Measurements from ENCODE around the gene C2orf76.
"Not testable (repeated sequence)": the region's sequence is repeated elsewhere in the genome, so short reads cannot be mapped to it uniquely, and the experiment has no call there.

The C2orf76 gene

GRCh38 chr2:119279666-119280065, 87.0 kb downstream of the C2orf76 start:
- no peak overlapping the region for H3K4me3 ChIP-seq (ENCODE audit: low read depth, low read length)
- no peak for DNase-seq (ENCODE audit: low read depth)

GRCh38 chr2:119278946-119279345, 87.7 kb downstream of the C2orf76 start:
- DNase-seq (ENCODE audit: low read depth): no peak
- H3K4me3 ChIP-seq (ENCODE audit: low read depth, low read length): no peak overlapping the region

- H3K4me3 ChIP-seq (ENCODE audit: low read depth, low read length); DNase-seq (ENCODE audit: low read depth): not testable (repeated sequence)
Measured at GRCh38 chr2:119278385-119278784, 88.2 kb downstream of the C2orf76 start.

GRCh38 chr2:119276864-119277263, 89.8 kb downstream of the C2orf76 start:
- no peak for DNase-seq (ENCODE audit: low read depth)
- no peak overlapping the region for H3K4me3 ChIP-seq (ENCODE audit: low read depth, low read length)

GRCh38 chr2:119267604-119268003, 99.0 kb downstream of the C2orf76 start:
- no peak for DNase-seq (ENCODE audit: low read depth)
- no peak overlapping the region for H3K4me3 ChIP-seq (ENCODE audit: low read depth, low read length)

GRCh38 chr2:119266091-119266589, 100.5 kb downstream of the C2orf76 start:
- DNase-seq (ENCODE audit: low read depth): no peak
- H3K4me3 ChIP-seq (ENCODE audit: low read depth, low read length): no peak overlapping the region

GRCh38 chr2:119265693-119266066, 101.0 kb downstream of the C2orf76 start:
- no peak overlapping the region for H3K4me3 ChIP-seq (ENCODE audit: low read depth, low read length)
- DNase-seq (ENCODE audit: low read depth): no peak

- no peak for DNase-seq (ENCODE audit: low read depth)
- no peak overlapping the region for H3K4me3 ChIP-seq (ENCODE audit: low read depth, low read length)
Measured at GRCh38 chr2:119264781-119265692, 101.6 kb downstream of the C2orf76 start.

- no peak for DNase-seq (ENCODE audit: low read depth)
- no peak overlapping the region for H3K4me3 ChIP-seq (ENCODE audit: low read depth, low read length)
Measured at GRCh38 chr2:119263656-119264055, 103.0 kb downstream of the C2orf76 start.

DNA sequence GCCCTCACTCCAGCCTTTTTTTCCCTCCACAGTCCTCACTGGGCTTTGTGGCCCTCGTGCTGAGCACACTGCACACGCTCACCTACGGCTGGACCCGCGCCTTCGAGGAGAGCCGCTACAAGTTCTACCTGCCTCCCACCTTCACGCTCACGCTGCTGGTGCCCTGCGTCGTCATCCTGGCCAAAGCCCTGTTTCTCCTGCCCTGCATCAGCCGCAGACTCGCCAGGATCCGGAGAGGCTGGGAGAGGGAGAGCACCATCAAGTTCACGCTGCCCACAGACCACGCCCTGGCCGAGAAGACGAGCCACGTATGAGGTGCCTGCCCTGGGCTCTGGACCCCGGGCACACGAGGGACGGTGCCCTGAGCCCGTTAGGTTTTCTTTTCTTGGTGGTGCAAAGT, 103.6 kb downstream of the C2orf76 start:
- DNase-seq (ENCODE audit: low read depth): no peak
- no peak overlapping the region for H3K4me3 ChIP-seq (ENCODE audit: low read depth, low read length)

DNA sequence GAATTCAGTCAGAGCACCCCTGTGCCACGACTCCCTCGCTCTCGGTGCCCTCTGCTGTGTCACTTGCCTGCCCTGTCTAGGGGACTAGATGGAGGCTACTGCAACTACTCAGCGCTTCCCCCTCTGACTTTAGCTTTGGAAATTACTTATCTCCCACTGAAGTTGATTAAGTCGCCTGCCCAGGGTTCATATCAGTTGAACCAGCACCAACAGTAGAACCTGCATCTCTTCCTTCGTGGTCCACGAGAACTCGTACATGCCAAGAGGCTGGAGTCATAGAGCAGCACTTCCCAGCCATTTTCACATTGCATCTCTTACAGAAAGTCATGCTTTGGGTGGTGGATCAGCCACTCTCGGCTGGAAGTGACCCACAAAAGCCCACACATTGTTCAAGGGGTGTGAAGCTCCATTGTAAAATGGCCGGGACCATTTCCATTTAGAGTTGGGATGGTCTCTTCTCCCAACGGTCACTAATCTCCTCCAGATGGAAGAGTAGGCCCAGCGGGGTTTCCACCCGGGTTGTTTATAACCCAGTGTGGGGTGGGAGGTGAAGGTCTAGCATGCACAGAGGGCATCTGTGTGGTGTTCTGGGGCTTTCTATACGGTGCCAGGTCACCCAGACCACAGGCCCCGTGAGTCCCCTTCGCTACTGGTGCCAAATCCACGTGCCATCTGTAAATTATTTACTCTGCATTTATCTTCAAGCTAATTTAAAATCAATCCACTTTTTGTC, 105.0 kb downstream of the C2orf76 start:
- no peak for DNase-seq (ENCODE audit: low read depth)
- H3K4me3 ChIP-seq (ENCODE audit: low read depth, low read length): no peak overlapping the region

GRCh38 chr2:119260646-119261492, 105.8 kb downstream of the C2orf76 start:
- no peak for DNase-seq (ENCODE audit: low read depth)
- H3K4me3 ChIP-seq (ENCODE audit: low read depth, low read length): no peak overlapping the region

- H3K4me3 ChIP-seq (ENCODE audit: low read depth, low read length): no peak overlapping the region
- DNase-seq (ENCODE audit: low read depth): no peak
Measured at GRCh38 chr2:119259296-119259860, 107.3 kb downstream of the C2orf76 start.

DNA sequence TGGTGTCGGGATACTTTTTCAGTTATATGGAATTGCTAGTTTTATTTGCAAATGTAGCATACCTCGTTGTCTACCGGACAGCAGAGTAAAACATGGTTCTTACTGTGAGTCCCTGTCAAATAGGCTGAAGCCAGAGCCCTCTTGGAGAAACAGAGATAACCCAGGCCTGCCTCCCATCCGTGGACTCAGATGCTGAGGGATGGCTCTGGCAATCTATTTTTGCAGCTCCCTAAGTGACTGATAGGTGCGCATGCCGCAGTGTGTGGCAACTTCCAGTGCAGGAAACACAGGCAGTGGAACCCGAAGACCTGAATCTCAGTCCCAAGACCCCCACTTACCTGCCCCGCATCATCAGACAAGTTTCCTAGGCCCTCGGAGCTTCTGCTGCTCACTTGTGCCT, 109.4 kb downstream of the C2orf76 start:
- no peak for DNase-seq (ENCODE audit: low read depth)

DNA sequence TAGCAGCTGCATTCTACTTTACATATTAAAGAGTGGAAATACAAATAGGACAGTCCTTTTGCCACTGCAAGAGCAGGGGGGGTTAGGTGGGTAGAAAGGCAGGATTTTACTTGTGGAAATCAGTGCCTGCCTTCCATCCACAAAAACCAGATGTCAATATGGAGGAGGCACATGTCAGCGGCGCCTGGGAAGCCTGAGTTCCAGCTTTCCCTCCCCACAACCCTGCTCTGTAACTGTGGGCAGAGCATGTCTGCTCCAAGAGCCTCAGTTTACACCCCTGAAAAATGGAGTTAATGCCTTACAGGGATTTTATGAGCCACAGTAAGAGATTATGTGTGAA, 110.1 kb downstream of the C2orf76 start:
- DNase-seq (ENCODE audit: low read depth): no peak

More for the DNA sequence above, 109.4 kb downstream of the C2orf76 start:
- no peak overlapping the region for H3K4me3 ChIP-seq (ENCODE audit: low read depth, low read length)

GRCh38 chr2:119255760-119256581, 110.7 kb downstream of the C2orf76 start:
- no peak overlapping the region for H3K4me3 ChIP-seq (ENCODE audit: low read depth, low read length)
- peak; percentile 97 for DNase-seq (ENCODE audit: low read depth)

More for the DNA sequence above, 110.1 kb downstream of the C2orf76 start:
- H3K4me3 ChIP-seq (ENCODE audit: low read depth, low read length): no peak overlapping the region

DNA sequence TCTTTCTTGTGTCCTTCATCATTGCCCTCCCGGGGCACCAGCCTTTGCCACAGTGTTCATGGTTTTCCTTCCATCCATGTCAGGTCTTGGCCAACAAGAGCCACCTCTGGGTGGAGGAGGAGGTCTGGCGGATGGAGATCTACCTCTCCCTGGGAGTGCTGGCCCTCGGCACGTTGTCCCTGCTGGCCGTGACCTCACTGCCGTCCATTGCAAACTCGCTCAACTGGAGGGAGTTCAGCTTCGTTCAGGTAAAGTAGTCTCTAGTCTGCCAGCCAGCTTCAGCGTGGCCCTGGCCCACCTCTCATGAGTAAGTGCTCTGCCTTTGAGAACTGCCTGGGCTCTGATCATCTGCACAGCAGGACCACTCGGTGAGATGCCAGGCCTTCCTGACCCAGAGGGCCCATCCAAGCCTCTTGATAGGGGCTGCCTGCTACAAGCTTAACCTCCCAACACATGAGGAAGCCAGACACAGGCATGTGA, 112.0 kb downstream of the C2orf76 start:
- H3K4me3 ChIP-seq (ENCODE audit: low read depth, low read length): no peak overlapping the region

More for the DNA sequence above, 112.0 kb downstream of the C2orf76 start:
- no peak for DNase-seq (ENCODE audit: low read depth)
